Progenitor cell of endocrine pancreas (in vitro differentiated cells): ENCODE data around the gene MANSC1. TPM values are rescaled to one million over a fixed set of nuclear protein-coding genes. Genes with fewer than 3 reads are reported as not detected.

Source experiments
- DNase-seq: peaks from one replicate; pipeline ENCODE4 v3.0.0; 2021; ENCODE audit warnings: low spot score; ENCODE audit not compliant: unreplicated experiment
- H3K27ac Mint-ChIP-seq: 2 replicates; pipeline ENCODE4 v1.8.0; 2021; ENCODE audit warnings: mild to moderate bottlenecking, moderate library complexity, mixed read lengths
- H3K27me3 Mint-ChIP-seq: 2 replicates; pipeline ENCODE4 v1.8.0; 2021; ENCODE audit warnings: mixed read lengths
- H3K36me3 Mint-ChIP-seq: 2 replicates; pipeline ENCODE4 v1.8.0; 2022; ENCODE audit warnings: mixed read lengths; ENCODE audit not compliant: insufficient read depth
- H3K4me1 Mint-ChIP-seq: 2 replicates; pipeline ENCODE4 v1.8.0; 2021; ENCODE audit warnings: low read depth, mixed read lengths
- H3K4me3 Mint-ChIP-seq: 2 replicates; pipeline ENCODE4 v1.8.0; 2021; ENCODE audit warnings: low read depth, mild to moderate bottlenecking, moderate library complexity, mixed read lengths
- H3K9me3 Mint-ChIP-seq: 2 replicates; pipeline ENCODE4 v1.8.0; 2021; ENCODE audit warnings: low read depth, mixed read lengths
- CTCF ChIP-seq: fragments of 200-600 bp; sonication (generic); IDR thresholded peaks from one replicate; pipeline ENCODE4 v1.5.0; 2021; ENCODE audit warnings: antibody characterized with exemption, mild to moderate bottlenecking; ENCODE audit not compliant: unreplicated experiment
- long read RNA-seq: library from polyadenylated mRNA; unstranded; transcript quantifications from one replicate; pipeline ENCODE4 v2.0.0, GENCODE V29; 2020
- total RNA-seq: library from RNA; stranded (reverse); gene quantifications from 2 replicates; pipeline ENCODE4 v1.2.1, GENCODE V29; 2021

The MANSC1 gene
- 30.1 and 30.7 TPM in 2 replicates for total RNA-seq
- long read RNA-seq, full-length matches to known transcripts: 59 of 70 reads
- long read RNA-seq, partial matches to known transcripts: 6 of 70 reads
- long read RNA-seq, other reads (novel, unspliced or antisense): 5 of 70 reads

GRCh38 chr12:12349711-12350665 lies at the start of gene MANSC1:
MANSC1 (minus strand) TSS chr12:12350242; CDS start chr12:12343314, 6,928 bp downstream.
- Mint-ChIP-seq H3K27me3 (peaks cover 3% of the 10 kb centered on the region), H3K4me1 (peaks cover 24% of the 10 kb centered on the region), H3K36me3 (peaks cover 12% of the 10 kb centered on the region), H3K4me3 (peak within 1 kb of the TSS; percentile 78), H3K27ac (peak within 1 kb of the TSS; percentile 77), H3K9me3 (peaks cover 10% of the 10 kb centered on the region)
- peak; percentile 77 for DNase-seq
- TF ChIP-seq CTCF: peak; percentile 84

GRCh38 chr12:12399161-12399560 lies 49.1 kb upstream of the MANSC1 start:
- Mint-ChIP-seq H3K4me1 (peaks cover 36% of the 10 kb centered on the region), H3K27me3 (no peaks in the 10 kb centered on the region), H3K27ac (no peak overlapping the region), H3K4me3 (no peak overlapping the region), H3K36me3 (peaks cover 7% of the 10 kb centered on the region), H3K9me3 (peaks cover 13% of the 10 kb centered on the region)
- DNase-seq: no peak
- no peak for TF ChIP-seq CTCF

GRCh38 chr12:12398026-12398859 lies 48.2 kb upstream of the MANSC1 start:
- no peak for DNase-seq
- Mint-ChIP-seq H3K36me3 (peaks cover 7% of the 10 kb centered on the region), H3K4me1 (peaks cover 27% of the 10 kb centered on the region), H3K4me3 (no peak overlapping the region), H3K9me3 (peaks cover 13% of the 10 kb centered on the region), H3K27ac (peak overlapping the region; percentile 3), H3K27me3 (no peaks in the 10 kb centered on the region)
- TF ChIP-seq CTCF: no peak

- H3K36me3 Mint-ChIP-seq: peaks cover 7% of the 10 kb centered on the region
- H3K27ac Mint-ChIP-seq: no peak overlapping the region
- H3K27me3 Mint-ChIP-seq: no peaks in the 10 kb centered on the region
- peaks cover 12% of the 10 kb centered on the region for H3K9me3 Mint-ChIP-seq
- peaks cover 21% of the 10 kb centered on the region for H3K4me1 Mint-ChIP-seq
- no peak for DNase-seq
- H3K4me3 Mint-ChIP-seq: no peak overlapping the region
- no peak for TF ChIP-seq CTCF
Observed at GRCh38 chr12:12397184-12397583, 47.1 kb upstream of the MANSC1 start.

- TF ChIP-seq CTCF: no peak
- peaks cover 10% of the 10 kb centered on the region for H3K9me3 Mint-ChIP-seq
- H3K27ac Mint-ChIP-seq: no peak overlapping the region
- no peak for DNase-seq
- peaks cover 5% of the 10 kb centered on the region for H3K36me3 Mint-ChIP-seq
- H3K27me3 Mint-ChIP-seq: no peaks in the 10 kb centered on the region
- H3K4me1 Mint-ChIP-seq: peaks cover 22% of the 10 kb centered on the region
- H3K4me3 Mint-ChIP-seq: no peak overlapping the region
Observed at GRCh38 chr12:12396694-12397093, 46.7 kb upstream of the MANSC1 start.
